ENCODE measurements around the gene CXXC1. TPM values are rescaled to one million over a fixed set of nuclear protein-coding genes. Genes with fewer than 3 reads are reported as not detected.

The CXXC1 gene
- total and polyA plus RNA-seq, 2 of the 13 experiments (the other 11 are each of a cell fraction or from before 2014, with no cell fraction given): 32.9 to 39.0 TPM

DNA sequence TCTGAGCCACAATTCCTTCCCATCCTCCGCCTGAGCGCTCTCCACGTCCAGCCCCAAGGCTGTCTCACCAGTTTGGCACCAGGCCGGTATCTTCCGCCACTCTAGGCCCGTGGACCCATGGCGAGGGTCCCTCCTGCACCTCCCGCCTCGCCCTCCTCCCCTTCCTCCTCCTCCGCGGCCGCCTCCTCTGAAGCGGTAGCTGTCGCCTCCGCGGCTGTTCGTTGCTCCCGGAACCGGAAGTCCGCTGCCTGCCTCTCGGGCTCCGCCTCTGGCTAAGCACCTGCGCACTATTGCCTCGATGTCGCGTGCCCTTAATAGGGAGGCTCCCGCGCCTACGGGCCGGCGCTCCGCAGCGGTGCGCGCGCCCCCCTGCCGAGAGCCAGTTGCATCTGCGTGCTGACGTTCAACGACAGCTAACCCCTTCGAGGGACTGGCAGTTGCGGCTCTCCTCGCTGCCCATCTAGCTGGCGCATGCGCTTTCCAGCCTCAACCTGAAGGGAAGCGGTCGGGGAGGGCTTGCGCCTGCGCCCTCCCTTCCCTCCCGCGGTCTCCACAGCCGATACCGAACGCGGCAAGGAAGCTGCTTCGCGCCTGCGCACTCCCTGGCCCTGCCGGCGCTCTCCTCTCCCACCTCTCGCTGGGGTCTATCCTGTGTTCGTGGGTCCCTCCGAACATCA, 6.1 kb downstream of the CXXC1 start, which contains the start of gene MBD1 (continued):
- no peak for TF ChIP-seq GABPA (IDR thresholded peaks at IDR 0.05; ENCODE audit: low read depth, low read length)
- peak; percentile 99 for TF ChIP-seq GABPA (CRISPR knock-in tag; IDR thresholded peaks at IDR 0.05; ENCODE audit: low read depth)
- no peak for TF ChIP-seq TBP (CRISPR knock-in tag; IDR thresholded peaks at IDR 0.05)
- peak; percentile 49 for TF ChIP-seq PHF5A (CRISPR knock-in tag; IDR thresholded peaks at IDR 0.05; ENCODE audit: low read depth, unreplicated experiment)
- TF ChIP-seq KLF9 (CRISPR knock-in tag; IDR thresholded peaks at IDR 0.05; ENCODE audit: low read depth): peak; percentile 78; the same call in 1 of the 2 replicates
- peak; percentile 59; the same call in 1 of the 2 replicates for TF ChIP-seq ZNF772 (CRISPR knock-in tag; IDR thresholded peaks at IDR 0.05)
- TF ChIP-seq REL (CRISPR knock-in tag; conservative IDR thresholded peaks at IDR 0.05): 0 out of 2 replicates have a peak, but pooled peaks have one; percentile 57
- TF ChIP-seq, protein P1, sequence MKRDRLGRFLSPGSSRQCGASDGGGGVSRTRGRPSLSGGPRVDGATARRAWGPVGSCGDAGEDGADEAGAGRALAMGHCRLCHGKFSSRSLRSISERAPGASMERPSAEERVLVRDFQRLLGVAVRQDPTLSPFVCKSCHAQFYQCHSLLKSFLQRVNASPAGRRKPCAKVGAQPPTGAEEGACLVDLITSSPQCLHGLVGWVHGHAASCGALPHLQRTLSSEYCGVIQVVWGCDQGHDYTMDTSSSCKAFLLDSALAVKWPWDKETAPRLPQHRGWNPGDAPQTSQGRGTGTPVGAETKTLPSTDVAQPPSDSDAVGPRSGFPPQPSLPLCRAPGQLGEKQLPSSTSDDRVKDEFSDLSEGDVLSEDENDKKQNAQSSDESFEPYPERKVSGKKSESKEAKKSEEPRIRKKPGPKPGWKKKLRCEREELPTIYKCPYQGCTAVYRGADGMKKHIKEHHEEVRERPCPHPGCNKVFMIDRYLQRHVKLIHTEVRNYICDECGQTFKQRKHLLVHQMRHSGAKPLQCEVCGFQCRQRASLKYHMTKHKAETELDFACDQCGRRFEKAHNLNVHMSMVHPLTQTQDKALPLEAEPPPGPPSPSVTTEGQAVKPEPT (CRISPR knock-in tag; IDR thresholded peaks at IDR 0.05; ENCODE audit: low read depth): peak; percentile 22
- 0 out of 2 replicates have a peak, but pooled peaks have one; percentile 41 for TF ChIP-seq KLF15 (CRISPR knock-in tag; IDR thresholded peaks at IDR 0.05; ENCODE audit: borderline replicate concordance)
- TF ChIP-seq ZNF468 (CRISPR knock-in tag; IDR thresholded peaks at IDR 0.05): 0 out of 2 replicates have a peak, but pooled peaks have one; percentile 10
- TF ChIP-seq, protein P2, sequence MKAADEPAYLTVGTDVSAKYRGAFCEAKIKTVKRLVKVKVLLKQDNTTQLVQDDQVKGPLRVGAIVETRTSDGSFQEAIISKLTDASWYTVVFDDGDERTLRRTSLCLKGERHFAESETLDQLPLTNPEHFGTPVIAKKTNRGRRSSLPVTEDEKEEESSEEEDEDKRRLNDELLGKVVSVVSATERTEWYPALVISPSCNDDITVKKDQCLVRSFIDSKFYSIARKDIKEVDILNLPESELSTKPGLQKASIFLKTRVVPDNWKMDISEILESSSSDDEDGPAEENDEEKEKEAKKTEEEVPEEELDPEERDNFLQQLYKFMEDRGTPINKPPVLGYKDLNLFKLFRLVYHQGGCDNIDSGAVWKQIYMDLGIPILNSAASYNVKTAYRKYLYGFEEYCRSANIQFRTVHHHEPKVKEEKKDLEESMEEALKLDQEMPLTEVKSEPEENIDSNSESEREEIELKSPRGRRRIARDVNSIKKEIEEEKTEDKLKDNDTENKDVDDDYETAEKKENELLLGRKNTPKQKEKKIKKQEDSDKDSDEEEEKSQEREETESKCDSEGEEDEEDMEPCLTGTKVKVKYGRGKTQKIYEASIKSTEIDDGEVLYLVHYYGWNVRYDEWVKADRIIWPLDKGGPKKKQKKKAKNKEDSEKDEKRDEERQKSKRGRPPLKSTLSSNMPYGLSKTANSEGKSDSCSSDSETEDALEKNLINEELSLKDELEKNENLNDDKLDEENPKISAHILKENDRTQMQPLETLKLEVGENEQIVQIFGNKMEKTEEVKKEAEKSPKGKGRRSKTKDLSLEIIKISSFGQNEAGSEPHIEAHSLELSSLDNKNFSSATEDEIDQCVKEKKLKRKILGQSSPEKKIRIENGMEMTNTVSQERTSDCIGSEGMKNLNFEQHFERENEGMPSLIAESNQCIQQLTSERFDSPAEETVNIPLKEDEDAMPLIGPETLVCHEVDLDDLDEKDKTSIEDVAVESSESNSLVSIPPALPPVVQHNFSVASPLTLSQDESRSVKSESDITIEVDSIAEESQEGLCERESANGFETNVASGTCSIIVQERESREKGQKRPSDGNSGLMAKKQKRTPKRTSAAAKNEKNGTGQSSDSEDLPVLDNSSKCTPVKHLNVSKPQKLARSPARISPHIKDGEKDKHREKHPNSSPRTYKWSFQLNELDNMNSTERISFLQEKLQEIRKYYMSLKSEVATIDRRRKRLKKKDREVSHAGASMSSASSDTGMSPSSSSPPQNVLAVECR (CRISPR knock-in tag; IDR thresholded peaks at IDR 0.05; ENCODE audit: borderline replicate concordance): peak; percentile 98
- TF ChIP-seq MXI1 (IDR thresholded peaks at IDR 0.05; ENCODE audit: borderline replicate concordance, low read depth, low read length): peak; percentile 87; the same call in 1 of the 3 replicates
- peak; percentile 14; the same call in 1 of the 2 replicates for TF ChIP-seq NRL (CRISPR knock-in tag; IDR thresholded peaks at IDR 0.05; ENCODE audit: borderline replicate concordance)
- TF ChIP-seq ZC3H13 (CRISPR knock-in tag; IDR thresholded peaks at IDR 0.05): peak; percentile 80
- TF ChIP-seq ZIK1 (CRISPR knock-in tag; IDR thresholded peaks at IDR 0.05; ENCODE audit: borderline replicate concordance, low read depth): peak; percentile 92
- peak; percentile 73; the same call in 1 of the 2 replicates for TF ChIP-seq KLF6 (CRISPR knock-in tag; IDR thresholded peaks at IDR 0.05)
- TF ChIP-seq, protein P3, sequence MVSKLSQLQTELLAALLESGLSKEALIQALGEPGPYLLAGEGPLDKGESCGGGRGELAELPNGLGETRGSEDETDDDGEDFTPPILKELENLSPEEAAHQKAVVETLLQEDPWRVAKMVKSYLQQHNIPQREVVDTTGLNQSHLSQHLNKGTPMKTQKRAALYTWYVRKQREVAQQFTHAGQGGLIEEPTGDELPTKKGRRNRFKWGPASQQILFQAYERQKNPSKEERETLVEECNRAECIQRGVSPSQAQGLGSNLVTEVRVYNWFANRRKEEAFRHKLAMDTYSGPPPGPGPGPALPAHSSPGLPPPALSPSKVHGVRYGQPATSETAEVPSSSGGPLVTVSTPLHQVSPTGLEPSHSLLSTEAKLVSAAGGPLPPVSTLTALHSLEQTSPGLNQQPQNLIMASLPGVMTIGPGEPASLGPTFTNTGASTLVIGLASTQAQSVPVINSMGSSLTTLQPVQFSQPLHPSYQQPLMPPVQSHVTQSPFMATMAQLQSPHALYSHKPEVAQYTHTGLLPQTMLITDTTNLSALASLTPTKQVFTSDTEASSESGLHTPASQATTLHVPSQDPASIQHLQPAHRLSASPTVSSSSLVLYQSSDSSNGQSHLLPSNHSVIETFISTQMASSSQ (IDR thresholded peaks at IDR 0.05; ENCODE audit: low read depth): peak; percentile 14; the same call in 1 of the 2 replicates
- TF ChIP-seq, protein P3 (CRISPR knock-in tag; IDR thresholded peaks at IDR 0.05; ENCODE audit: borderline replicate concordance): no peak; the same call in 1 of the 2 replicates
- TF ChIP-seq GATAD1 (CRISPR knock-in tag; IDR thresholded peaks at IDR 0.05): peak; percentile 90
- TF ChIP-seq MAFG (CRISPR knock-in tag; IDR thresholded peaks at IDR 0.05): no peak
